NCI-H226 (cell line): ENCODE results near the gene MDH1B.
"Not testable (repeated sequence)": the region's sequence is repeated elsewhere in the genome, so short reads cannot be mapped to it uniquely, and the experiment has no call there.

Experiments
- DNase-seq: peaks from one replicate; pipeline ENCODE4 v3.0.0-alpha.2; 2015

MDH1B gene

DNA sequence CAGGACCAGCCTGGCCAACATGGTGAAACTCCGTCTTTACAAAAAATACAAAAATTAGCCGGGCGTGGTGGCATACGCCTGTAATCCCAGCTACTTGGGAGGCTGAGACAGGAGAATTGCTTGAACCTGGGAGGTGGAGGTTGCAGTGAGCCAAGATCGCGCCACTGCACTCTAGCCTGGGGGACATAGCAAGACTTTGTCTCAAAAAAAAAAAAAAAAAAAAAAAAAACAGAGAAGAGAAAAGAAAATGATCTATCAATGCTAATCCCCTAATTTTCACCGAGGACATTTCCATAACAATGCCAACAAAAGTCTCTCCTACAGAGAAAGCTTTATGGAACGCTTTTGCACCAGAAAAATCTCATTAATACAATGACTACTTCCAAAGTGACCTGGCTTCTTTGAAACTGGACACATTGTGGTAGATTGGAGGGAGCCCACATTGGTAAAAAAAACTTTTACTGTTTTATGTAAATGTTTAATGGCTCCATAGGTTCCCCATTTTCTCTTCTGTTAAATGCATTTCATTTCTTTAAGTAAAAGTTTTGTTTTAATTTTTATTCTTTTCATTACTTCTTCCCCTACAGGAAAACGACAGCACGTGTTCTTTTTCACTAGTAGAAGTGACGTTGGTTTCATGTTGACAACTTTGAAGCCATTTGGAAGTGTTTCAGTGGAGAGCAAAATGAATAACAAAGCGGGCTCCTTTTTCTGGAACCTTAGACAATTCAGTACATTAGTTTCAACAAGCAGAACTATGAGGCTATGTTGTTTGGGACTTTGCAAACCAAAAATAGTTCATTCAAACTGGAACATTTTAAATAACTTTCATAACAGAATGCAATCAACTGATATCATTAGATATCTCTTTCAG is 1.2 kb upstream of the MDH1B start:
- no peak for DNase-seq

DNA sequence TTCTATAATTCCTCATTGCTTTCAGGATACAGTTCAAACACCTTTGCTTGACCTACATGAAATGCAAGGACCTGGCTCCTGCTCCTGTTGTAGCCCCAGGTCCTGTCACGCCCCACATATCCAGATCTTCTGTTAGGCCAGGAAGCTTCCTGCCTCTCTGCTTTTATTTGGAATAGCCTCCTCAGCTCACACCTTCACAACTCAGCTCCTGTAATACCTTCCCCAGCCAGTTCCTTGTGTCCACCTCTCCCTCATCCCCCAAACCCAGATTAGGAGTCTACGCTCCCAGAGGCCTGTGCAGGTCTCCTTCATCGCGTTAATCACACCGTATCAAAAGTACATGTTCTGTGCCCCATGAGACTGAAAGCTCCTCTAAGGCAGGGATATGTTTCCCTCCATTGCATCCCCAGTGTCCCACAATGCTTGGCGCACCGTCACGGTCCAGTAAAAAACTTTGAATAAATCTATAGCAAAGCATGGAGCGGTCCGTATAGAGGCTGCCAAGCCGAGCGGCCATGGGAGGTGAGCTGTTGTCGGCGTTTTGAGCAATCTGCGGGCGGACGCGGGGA is 371 bp downstream of the MDH1B start:
- no peak for DNase-seq

DNA sequence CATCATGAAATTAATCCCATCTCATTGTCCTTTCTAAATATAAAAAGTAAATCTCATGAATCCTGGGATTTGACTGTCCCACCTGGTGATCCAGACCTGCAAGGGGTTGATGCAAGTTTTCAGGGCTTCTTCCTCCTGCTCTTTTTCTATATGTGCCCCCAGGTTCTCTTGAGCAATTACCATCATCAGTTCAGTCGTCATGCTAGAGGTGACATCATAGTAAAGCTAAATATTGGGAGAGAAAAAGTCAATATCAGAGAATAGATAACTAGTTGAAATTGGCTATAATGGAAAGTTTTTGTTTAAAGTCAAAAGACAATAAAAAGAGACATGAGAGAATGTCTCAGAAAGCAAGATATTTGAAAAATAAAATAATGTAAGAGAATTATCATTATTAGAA is 8.3 kb downstream of the MDH1B start:
- no peak for DNase-seq

DNA sequence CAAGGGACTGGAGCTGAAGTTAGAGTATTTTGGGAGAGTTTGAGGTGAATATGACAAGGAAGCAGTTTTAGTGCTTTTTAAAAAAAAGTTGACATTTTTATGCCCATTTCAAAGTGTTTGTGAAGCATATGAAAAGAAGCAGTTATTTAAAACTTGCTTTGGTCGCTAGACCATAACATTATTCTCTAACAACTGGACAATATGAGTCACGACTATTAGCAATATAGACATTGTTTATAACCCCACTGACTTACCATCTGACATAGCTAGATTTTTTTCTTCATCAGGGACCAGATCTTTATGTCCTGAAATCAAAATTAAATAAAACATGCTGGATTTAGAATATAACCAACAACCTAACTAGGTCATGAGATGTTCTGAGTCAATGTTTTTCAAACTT is 24.3 kb downstream of the MDH1B start:
- DNase-seq = no peak

DNA sequence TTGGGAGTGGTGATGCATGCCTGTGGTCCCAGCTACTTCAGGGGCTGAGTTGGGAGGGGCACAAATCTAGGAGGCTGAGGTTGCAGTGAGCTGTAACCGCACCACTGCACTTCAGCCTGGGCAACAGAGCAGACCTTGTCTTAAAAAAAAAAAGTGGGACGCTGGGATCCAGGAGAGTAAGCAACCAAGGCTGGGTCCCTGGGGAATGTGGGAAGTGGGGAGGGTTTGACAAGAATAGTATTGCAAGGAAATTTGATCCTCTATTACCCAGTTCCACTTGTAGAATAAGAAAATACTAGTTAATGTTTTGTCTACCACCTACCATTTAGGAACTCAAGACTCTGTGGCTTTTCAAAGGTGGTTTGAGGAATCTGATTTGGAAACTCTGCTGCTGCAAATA is 25.9 kb downstream of the MDH1B start:
- no peak for DNase-seq

DNA sequence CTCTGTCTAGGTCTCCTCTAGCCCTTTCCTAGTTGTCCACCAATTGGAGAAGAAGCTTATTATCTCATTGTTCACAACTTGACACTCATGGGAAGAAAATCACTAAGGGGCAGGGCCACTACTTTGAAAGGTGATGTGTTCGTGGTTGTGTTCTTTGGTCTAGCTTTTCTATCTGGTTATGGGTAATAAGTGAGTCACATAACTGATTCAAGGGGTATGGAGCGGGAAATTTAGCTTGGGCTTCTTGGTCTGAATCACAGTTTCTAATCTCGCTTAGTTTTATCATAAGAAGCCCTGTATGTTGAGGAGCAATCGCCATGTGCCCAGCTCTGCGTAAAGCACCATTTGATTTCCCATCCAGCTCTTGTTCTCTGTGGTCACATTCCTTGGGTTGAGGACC is 28.2 kb downstream of the MDH1B start:
- no peak for DNase-seq

DNA sequence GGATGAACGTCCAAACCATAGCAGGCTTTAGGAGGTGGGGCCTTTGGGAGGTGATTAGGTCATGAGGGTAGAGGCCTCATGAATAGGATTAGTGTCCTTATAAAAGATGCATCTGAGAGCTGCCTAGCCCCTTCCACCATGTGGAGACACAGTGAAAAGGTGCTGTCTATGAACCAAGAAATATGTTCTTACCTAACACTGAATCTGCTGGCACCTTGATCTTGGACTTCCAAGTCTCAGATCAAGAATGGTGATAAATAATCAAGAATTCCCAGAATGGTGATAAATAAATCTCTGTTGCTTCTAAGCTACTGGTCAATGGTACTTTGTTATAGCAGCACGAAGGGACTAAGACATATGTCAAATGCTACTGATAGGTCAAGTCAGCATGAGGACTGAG is 31.8 kb downstream of the MDH1B start:
- no peak for DNase-seq

DNA sequence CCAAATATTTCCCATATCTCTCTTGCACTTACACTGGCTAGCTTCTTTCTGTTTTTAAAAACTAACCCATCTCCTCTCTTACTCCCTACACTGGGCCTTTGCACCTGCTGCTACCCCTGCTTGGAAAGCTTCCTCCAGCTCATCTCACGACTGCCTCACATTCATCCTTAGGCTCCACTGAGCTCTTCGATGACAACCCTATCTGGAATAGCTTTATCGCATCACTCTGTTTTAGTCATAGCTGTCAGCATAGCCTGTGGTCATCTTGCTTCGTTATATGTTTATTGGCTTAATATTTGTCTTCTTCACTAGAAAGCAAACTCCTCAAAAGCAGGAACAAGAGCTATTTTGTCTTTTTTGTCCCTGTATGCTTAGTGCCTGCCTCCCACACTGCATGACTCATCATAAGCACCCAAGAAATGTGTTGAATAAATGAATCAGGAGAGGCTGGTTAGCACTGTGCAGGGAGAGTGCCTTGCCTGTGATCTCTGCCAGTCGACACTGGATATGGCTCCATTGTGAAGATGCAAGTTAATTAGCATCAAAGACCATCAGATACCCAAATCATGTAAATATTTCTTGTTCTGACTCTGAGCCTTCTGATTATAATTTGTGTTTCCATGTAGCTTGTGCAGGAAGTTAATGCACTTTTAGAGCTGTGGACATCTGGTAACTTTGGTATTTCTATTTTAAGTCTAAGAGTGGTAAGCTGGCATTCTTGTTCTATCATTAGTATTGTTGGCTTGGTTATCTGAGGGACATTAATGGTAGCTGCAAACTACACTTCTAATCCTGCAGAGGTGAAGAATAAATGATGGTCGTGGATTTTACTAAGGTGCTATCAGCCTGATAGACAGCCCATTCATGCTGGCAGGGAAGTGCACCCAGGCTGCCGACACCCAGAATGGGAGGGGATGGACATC is 36.6 kb downstream of the MDH1B start:
- no peak for DNase-seq

DNA sequence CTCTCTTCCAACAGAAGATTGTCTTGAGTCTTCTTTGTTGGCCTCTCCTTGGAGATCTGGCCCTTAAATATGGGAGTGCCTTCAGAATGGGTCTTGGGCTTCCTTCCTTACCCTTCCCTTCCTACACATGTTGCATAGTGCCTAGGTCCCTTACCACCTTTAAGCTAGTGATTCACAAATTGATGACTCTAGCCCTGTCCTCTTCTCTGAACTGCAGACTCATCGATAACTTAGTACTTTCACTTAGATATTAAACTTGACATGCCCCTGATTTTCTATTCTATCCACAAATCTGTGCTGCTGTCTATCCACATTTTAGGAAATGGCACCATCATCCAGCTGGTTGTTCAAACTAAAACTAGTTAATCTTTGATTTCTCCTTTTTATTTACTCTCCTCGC is 37.8 kb downstream of the MDH1B start:
- no peak for DNase-seq

DNA sequence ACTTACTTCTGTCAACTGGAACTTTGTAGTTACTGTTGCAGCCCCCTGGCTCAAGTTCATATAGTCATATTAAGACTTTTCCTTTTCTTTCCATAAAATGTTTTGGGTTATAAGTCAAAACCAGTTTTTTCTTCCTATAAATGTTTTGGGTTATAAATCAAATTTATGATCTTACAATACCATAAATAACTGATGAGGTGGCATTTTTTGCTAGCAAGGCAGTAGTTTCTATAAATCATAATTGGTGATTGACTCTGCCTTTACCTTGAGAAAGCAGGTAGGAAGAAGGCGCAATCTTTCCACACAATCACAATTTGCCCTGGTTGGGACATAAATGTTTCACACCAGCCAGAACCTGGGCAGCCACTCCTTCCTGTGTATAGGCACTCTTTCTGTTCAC is 41.8 kb downstream of the MDH1B start:
- DNase-seq = no peak

DNA sequence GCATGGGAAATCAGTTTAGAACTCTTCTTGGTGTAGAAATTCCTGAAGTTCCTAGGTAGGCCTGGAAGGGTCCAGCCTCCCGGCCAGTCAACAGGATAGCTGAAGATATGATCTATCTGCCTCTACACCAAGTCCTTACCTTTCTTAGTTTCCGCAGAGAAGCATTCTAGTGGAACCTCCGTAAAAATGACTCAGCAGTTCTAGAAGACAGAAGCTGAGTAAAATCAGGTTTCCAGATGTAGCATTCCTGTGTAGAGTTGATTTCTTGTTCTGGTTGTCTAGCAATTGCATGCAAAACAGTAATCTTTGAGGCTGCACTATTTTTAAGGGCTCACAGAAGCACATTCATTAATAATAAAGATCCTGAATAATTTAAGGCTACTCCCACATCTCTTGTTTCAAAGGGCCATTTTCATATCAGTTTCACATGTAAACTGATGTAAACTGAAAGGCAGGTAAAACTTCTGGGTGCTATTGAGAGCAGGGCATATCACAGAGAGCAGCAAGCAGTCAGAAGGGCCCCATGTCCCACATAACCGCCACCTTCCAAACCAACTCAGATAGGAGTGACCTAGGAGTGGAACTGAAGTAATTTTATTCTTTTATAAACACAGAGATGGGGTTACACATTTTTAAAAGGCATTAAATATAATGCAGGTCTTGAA is 43.7 kb downstream of the MDH1B start:
- no peak for DNase-seq

DNA sequence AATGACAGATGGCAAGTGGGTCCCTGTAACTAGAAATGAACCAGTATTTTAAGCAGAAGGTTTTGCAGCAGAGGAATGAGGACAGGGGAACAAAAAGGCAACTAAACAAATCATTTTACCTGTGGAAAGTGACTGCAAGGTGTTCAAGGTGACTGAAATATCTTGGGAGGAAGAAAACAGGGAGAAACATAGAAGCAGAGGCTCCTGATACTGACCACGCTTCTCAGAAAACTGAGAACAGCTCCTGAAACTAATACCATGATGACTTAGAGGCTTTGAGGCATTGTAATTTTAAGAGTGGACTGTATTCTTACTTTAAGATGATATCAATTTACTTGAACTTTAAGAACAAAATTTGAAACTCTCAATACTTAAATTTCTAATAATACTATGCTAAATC is 46.8 kb downstream of the MDH1B start, which contains the start of gene DYTN:
DYTN (minus strand) TSS at position 101 of the 400 bp plus-strand sequence. CDS start 117 bp downstream, outside the sequence.
- no peak for DNase-seq

DNA sequence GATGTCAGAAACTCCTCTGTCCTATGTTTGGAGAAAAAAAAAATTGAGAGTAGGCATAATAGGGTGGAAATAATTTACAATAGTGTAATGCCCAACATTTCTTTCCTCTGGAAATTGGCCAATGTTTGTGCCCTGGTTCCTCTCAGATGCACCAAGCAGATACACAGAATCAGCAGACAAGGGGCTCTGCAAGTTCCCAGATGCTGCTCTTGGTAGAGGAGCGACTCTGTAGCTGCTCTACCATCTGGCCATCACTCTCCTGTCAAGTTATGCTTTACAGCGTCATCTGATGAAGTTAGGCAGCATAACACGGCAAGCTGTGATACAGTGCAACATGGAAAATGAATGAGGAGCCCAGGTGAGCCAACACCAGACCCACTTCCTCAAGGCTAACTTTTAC is 48.5 kb downstream of the MDH1B start:
- DNase-seq = no peak

DNA sequence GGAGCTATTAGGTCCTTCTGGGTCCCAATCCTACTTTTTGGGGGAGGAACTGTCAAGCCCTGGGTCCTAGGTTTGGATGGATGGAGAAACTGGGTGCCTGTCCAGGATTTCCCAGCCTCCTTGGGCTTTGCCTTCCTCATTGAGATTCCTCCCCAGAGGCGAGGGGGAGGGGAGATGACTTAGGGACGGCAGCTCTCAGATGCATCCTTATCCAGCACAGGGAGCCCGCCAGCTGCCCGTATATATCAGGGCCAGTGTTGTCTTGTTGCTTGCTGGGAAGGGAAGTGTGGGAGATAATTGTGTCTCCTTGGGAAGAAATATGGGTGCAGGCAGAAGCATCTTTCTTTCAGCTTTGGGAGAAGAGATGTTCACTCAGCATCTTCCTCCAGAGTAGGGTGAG is 49.9 kb downstream of the MDH1B start:
- DNase-seq = not testable (repeated sequence)

DNA sequence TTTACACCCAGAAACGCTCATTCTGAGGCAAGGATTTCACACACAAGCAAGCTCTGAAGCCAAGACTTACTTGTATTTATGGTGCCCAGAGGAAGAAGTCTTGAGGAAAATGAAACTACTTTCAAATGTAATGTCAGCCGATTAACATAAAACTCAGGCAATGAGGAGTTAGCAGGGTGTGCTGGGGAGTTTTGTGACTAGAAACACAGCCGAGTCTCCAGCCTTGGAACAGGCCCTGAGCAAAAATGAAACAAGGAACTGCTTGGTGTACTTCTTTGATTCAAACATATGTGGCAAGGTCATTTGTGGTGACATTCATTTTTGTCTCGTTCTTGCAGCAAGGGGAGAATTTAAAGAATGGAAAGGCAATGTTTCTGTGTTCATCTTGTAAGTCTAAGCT is 51.4 kb downstream of the MDH1B start:
- no peak for DNase-seq

DNA sequence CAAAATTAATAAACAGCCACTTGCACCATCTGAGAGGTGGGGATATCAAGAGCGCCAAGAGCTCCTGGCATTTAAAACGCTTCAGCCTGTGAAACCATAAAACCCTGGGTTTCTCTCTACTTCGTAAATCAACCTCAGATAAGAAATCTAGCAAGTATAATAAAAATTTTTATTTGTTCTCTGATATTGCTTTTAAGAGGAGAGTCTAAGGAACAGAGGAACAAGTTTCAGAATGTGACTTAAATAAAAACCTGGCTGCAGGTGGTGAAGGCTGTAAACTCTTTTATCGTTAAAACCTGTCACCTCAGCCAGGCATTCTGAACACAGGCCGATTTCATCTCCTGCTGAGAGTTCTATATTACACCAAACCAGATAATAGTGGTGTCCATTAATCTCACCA is 56.8 kb downstream of the MDH1B start:
- DNase-seq = no peak

DNA sequence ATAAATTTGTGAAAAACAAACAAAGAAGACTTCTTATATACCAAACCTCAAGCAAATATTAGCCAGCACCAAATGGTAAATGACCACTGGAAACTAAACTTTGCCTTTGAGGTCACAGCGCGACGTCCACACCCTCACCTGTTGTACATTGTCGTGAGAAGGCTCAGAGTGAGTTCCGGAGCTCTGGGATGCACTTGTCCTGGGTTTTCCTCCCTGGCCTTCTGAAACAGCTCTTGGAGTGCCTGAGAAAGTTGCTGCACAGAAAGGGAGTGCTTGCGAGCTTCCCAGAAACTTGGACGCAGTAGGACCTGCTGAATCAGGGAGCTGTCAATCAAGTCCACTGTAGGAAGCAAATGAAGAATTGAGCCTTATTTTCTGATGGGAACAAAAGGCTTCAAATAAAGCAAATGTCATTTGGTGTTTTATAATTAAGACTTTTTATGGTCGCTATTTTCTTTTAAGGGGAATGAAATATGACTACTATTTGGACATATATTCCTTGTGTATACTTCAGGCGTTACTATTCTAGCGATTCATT is 57.9 kb downstream of the MDH1B start:
- no peak for DNase-seq

DNA sequence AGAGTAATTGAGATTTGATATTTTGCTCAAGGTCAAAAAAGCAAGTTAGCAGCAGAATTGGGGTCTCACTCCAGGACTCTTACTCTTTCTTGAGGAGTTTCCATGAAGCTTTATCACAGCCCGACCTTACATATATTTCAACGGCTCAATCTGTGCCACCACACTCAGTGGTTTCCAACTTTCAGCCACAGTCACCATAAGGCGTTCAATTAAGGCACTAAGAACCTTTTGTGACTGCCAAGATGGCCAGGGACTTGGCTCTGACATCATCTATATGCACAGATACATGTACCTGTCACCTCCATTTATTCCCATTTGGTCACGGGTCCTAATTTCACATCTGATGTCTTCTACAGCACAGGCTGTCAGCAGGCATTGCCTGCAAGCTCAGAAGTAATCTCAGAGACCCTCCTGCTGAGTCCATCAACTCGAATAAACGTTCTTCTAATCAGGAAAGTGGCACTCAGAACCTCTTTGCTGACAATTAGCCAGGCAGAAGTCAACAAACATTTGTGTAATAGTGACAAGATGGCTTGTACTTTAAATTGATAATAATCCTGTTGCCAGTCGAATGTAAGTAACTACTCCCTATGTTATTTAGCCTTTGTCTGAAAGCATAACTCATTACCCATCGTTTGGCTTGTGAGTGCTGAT is 63.0 kb downstream of the MDH1B start:
- DNase-seq = no peak

DNA sequence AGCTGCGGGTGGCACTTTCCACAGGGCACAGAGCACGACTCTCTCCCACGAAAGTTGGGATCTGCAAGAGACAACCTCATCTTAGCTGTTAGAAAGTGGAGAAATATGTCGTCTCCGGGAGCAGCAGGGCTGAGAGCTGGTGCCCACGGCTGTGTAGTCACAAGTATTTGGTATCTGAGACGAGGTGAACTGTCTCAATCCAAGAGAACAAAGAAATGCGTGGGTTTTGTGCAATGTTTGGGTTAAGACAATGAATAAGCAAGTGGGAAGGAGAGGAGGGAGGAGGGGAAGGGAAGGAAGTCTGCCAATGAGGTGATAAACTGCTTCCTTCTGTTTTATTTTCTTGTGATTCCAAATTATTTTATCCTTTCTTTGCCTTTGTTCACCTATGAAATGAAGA is 65.0 kb downstream of the MDH1B start:
- DNase-seq = no peak

DNA sequence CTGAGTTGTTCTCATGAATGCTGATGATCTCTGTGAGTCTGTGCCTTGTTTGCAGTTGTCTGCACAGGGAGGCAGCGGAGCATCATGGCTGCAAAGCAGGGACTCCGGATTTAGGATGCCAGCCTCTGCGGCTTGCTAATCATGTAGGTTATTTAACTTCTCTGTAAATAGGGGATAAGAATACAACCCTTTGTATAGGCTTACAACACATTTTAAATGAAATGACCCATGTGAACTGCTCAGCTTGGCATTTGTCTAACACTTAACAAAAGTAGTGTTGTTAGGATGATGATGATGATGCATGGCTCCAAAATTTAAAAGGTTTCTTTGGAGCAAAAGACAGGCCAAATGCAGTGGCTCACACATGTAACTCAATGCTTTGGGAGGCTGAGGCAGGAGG is 66.3 kb downstream of the MDH1B start:
- no peak for DNase-seq

DNA sequence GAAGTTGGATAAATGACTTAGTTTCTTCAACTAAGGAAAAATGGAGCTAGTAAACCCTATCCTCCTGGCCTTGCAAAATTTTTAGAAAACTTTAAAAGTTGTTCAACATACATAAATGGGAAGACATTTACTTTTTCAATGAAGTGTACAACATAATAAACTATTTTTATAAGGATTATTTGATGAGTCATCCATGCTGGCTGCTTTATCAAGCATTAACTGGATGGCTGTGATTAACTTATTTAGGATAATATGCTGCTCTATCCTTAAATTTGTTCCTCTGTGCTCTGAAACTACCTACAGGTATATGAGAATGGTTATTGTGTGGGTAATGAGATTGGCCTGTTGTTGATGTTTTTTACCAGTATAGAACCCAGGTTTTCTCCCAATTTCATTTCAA is 68.2 kb downstream of the MDH1B start:
- DNase-seq = no peak
